HepG2 (cell line): ENCODE measurements around the gene ATG7. TPM values are rescaled to one million over a fixed set of nuclear protein-coding genes. Genes with fewer than 3 reads are reported as not detected.

Experiments used
- ATAC-seq: fragments of 200-7000 bp; cut with Tn5 transposase; 3 replicates; pipeline ENCODE4 v1.9.1; 2020; ENCODE audit warnings: mild to moderate bottlenecking, moderate library complexity
- BruUV-seq: library from RNA; stranded (reverse); fragments of 400-500 nt; replicated peaks from 2 replicates; lab custom pipeline; 2021; lab: Mats Ljungman, UMichigan
- CTCF ChIA-PET: fragments of 300-600 bp; formaldehyde crosslinking; extraction: SDS; loops from one replicate; lab custom pipeline; 2021; ENCODE audit warnings: low total read pairs, inconsistent platforms, low intra/inter-chr PET ratio; lab: Yijun Ruan, JAX
- POLR2A ChIA-PET: fragments of 350-600 bp; sonication (Branson Sonifier 250); formaldehyde crosslinking; loops from one replicate; lab custom pipeline; 2020; ENCODE audit warnings: antibody characterized with exemption, inconsistent platforms; lab: Yijun Ruan, JAX
- DNase-seq: peaks from one replicate; pipeline ENCODE4 v3.0.0-alpha.2; 2015; ENCODE audit warnings: low spot score
- FAIRE-seq: peaks from 3 replicates; lab custom pipeline; 2011; peaks lifted over from hg19 to GRCh38; lab: Jason Lieb, UNC
- H2AFZ ChIP-seq: one replicate; pipeline ENCODE4 v1.6.1; 2011; ENCODE audit warnings: low read length, inconsistent platforms
- H3K27ac ChIP-seq: fragments of 300-600 bp; 3 replicates; pipeline ENCODE4 v1.8.0; 2011; ENCODE audit warnings: mixed run types, mild to moderate bottlenecking, mixed read lengths, low read length, inconsistent platforms; ENCODE audit not compliant: insufficient read depth; ENCODE audit errors: extremely low read length
- H3K27me3 ChIP-seq, 2 experiments: fragments of 200-600 bp in 1 of 2; 2 replicates in 1 of 2; 3 replicates in 1 of 2; pipeline versions ENCODE4 v1.6.0 to v1.8.0; 2011; ENCODE audit warnings: low read length in 2 of 2, mild to moderate bottlenecking in 2 of 2, moderate library complexity in 2 of 2, inconsistent platforms in 1 of 2; ENCODE audit not compliant: insufficient read depth in 2 of 2, control insufficient read depth in 1 of 2
- H3K36me3 ChIP-seq, 2 experiments: fragments of 200-600 bp in 1 of 2; replicated peaks in 1 of 2; 2 replicates in 1 of 2; 3 replicates in 1 of 2; pipeline versions ENCODE4 v1.5.1 to v1.8.0; 2011; ENCODE audit warnings: low read length in 2 of 2, inconsistent platforms in 1 of 2; ENCODE audit not compliant: insufficient read depth in 2 of 2, control insufficient read depth in 1 of 2
- H3K4me1 ChIP-seq: 2 replicates; pipeline ENCODE4 v1.5.1; 2012; ENCODE audit warnings: low read length, inconsistent platforms; ENCODE audit not compliant: insufficient read depth
- H3K4me2 ChIP-seq: 2 replicates; pipeline ENCODE4 v1.6.0; 2011; ENCODE audit warnings: low read depth, low read length, inconsistent platforms
- H3K4me3 ChIP-seq, 3 experiments: fragments of 200-600 bp in 1 of 3; sonication (generic), shearing (Covaris generic) in 1 of 3; replicated peaks in 1 of 3; 2 replicates each; pipeline ENCODE4 v1.5.1; 2011 to 2016; ENCODE audit warnings: low read length in 3 of 3, inconsistent platforms in 2 of 3, low read depth in 2 of 3, mild to moderate bottlenecking in 2 of 3, control low read depth in 1 of 3, mixed read lengths in 1 of 3; ENCODE audit not compliant: insufficient read depth in 1 of 3
- H3K79me2 ChIP-seq: one replicate; pipeline ENCODE4 v1.6.1; 2011; ENCODE audit warnings: low read length, inconsistent platforms; ENCODE audit not compliant: insufficient read depth
- H3K9ac ChIP-seq: 2 replicates; pipeline ENCODE4 v1.6.0; 2011; ENCODE audit warnings: mild to moderate bottlenecking, low read depth, low read length, inconsistent platforms; ENCODE audit not compliant: insufficient read depth
- H3K9me3 ChIP-seq: 2 replicates; pipeline ENCODE4 v1.5.1; 2012; ENCODE audit warnings: mild to moderate bottlenecking, low read length
- H4K20me1 ChIP-seq: 2 replicates; pipeline ENCODE4 v1.6.0; 2011; ENCODE audit warnings: inconsistent platforms, mild to moderate bottlenecking, low read length, moderate library complexity; ENCODE audit not compliant: insufficient read depth
- ARNT2 ChIP-seq: sonication (generic); formaldehyde crosslinking; IDR thresholded peaks from 2 replicates; pipeline ENCODE4 v1.8.0; 2022; ENCODE audit warnings: mild to moderate bottlenecking, low read depth, missing genetic modification reagents, moderate library complexity
- DR1 ChIP-seq: sonication (generic); formaldehyde crosslinking; IDR thresholded peaks from 2 replicates; pipeline ENCODE4 v1.8.0; 2021; ENCODE audit warnings: mild to moderate bottlenecking, missing genetic modification reagents, inconsistent platforms
- RFX1 ChIP-seq: fragments of 450-650 bp; IDR thresholded peaks from 2 replicates; pipeline ENCODE4 v1.6.1; 2017
- STAT5B ChIP-seq: sonication (generic); formaldehyde crosslinking; IDR thresholded peaks from 2 replicates; pipeline ENCODE4 v1.4.0; 2020; ENCODE audit warnings: missing genetic modification reagents
- ZMAT5 ChIP-seq: sonication (generic); formaldehyde crosslinking; IDR thresholded peaks from 2 replicates; pipeline ENCODE4 v1.5.0; 2020; ENCODE audit warnings: mild to moderate bottlenecking, low read depth, missing genetic modification reagents, borderline replicate concordance
- ZNF619 ChIP-seq: sonication (generic); formaldehyde crosslinking; IDR thresholded peaks from 2 replicates; pipeline ENCODE4 v1.4.0; 2020; ENCODE audit warnings: mild to moderate bottlenecking, missing genetic modification reagents
- ZNF883 ChIP-seq: sonication (generic); formaldehyde crosslinking; IDR thresholded peaks from 2 replicates; pipeline ENCODE4 v1.5.1; 2020; ENCODE audit warnings: mild to moderate bottlenecking, missing genetic modification reagents; ENCODE audit errors: not compliant biosample characterization
- WGBS: methylation state at CpG from one replicate; pipeline ENCODE4 v1.1.6; 2017; ENCODE audit warnings: low lambda C conversion rate; 5-methylcytosine and 5-hydroxymethylcytosine counted together
- in situ Hi-C: cut with HindIII; loops from 2 replicates; pipeline ENCODE4 v1.10.0; 2017; ENCODE audit warnings: low pct_unique_long_range_greater_than_20kb; ENCODE audit not compliant: extremely low pct_ligation_motif_present
- intact Hi-C: fragments of 100-400 bp; cut with micrococcal nuclease; formaldehyde crosslinking; loops from one replicate; pipeline ENCODE4 v1.10.0; 2022; ENCODE audit not compliant: unreplicated experiment
- polyA plus RNA-seq, 8 experiments: library from polyadenylated mRNA; depleted of rRNA in 3 of 8; stranded (reverse) in 7 of 8; unstranded in 1 of 8; fragments of >200 nt; fragmentation: Illumina TruSeq in 4 of 8; extraction: Trizol in 4 of 8; gene quantifications; 2 replicates each; pipeline versions ENCODE4 v1.2.1 to v1.2.3, GENCODE V29; 2011 to 2016; ENCODE audit warnings: low read depth in 4 of 8, missing spikeins in 1 of 8, mixed read lengths in 1 of 8; ENCODE audit not compliant: insufficient read depth in 1 of 8
- total RNA-seq, 5 experiments: library from RNA; depleted of rRNA; stranded (reverse); fragments of >200 nt; fragmentation: Illumina TruSeq; extraction: Trizol; gene quantifications; 2 replicates each; pipeline ENCODE4 v1.2.3, GENCODE V29; 2016; ENCODE audit warnings: low read depth in 1 of 5

The ATG7 gene
- total and polyA plus RNA-seq, 2 of the 13 experiments (the other 11 are each of a cell fraction or from before 2014, with no cell fraction given): 7.8 to 22.1 TPM

GRCh38 chr3:11290743-11291680, 18.8 kb downstream of the ATG7 start:
- Histone ChIP-seq H3K27ac (no peak overlapping the region), H3K4me1 (peaks cover 8% of the 10 kb centered on the region; the same call in 1 of the 2 replicates), H3K9ac (no peak overlapping the region), H3K4me3 (no peak overlapping the region), H2AFZ (no peak overlapping the region), H3K9me3 (no peaks in the 10 kb centered on the region), H3K79me2 (no peaks in the 10 kb centered on the region), H4K20me1 (no peaks in the 10 kb centered on the region), H3K4me2 (no peak overlapping the region), H3K27me3 (no peaks in the 10 kb centered on the region), H3K36me3 (peaks cover 0 to 2% of the 10 kb centered on the region in 2 experiments; a peak in 2 of 5 replicates)
- FAIRE-seq (no peak), DNase-seq (no peak), ATAC-seq (no peak)
- CTCF ChIA-PET: no interaction called here
- intact Hi-C loops (no loop called here), in situ Hi-C loops (no loop called here)
- POLR2A ChIA-PET: interaction anchor here (1.7 to 2.6 kb wide), 2 partner anchors 19 kb away, joined by 4 to 9 read pairs; partner anchors contain the start of gene ATG7
- 95% methylated on average over 11 of the region's 11 CpGs for WGBS
- BruUV-seq: no TSS peak
- TF ChIP-seq ZNF619 (no peak), DR1 (CRISPR knock-in tag) (no peak), ZNF883 (no peak), ARNT2 (CRISPR knock-in tag) (no peak), RFX1 (no peak), ZMAT5 (CRISPR knock-in tag) (no peak), STAT5B (CRISPR knock-in tag) (no peak)
